Measurements from ENCODE around the gene TRPT1. TPM values are rescaled to one million over a fixed set of nuclear protein-coding genes. Genes with fewer than 3 reads are reported as not detected.

The TRPT1 gene
- total RNA-seq, 4 donors from 2014 or later, result 48.4 to 62.2 (median 52.8) TPM

DNA sequence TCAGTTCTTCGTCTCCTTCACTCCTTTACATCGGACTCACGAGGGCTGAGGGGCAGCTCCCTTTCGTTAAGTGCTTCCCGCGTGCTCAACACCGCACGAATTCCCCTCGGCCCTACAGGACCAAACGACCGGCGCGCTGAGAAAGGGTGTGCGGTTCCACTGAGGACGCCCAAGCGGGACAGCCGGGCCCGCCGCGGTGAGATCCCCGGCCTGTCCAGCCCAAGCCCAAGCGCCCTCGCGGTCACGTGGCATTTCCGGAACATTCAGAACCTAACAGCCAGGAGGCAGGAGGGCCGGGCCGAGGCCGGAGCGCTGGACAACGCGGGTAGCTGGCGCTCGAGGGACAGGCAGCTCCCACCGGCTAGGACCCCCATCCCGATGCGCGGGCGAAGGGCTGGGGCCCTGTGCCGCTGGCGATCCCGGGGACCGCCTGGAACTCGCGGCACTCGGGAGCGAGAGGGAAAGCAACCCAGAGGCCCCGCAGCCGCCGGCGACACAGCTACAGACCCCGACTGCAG, 40.8 kb downstream of the TRPT1 start:
- Histone ChIP-seq H3K27me3 (no peaks in the 10 kb centered on the region), H3K27ac (peak overlapping the region; percentile 94), H3K4me1 (peaks cover 66% of the 10 kb centered on the region), H3K9me3 (no peaks in the 10 kb centered on the region), H3K36me3 (no peaks in the 10 kb centered on the region), H3K4me3 (no peak overlapping the region)
- 0% methylated on average over 1 of the region's 52 CpGs for WGBS
- DNase-seq (ENCODE audit: low spot score in 2 of 2), result peak; percentile 95 to 96
- peak; percentile 56 to 77 (median 62) for TF ChIP-seq POLR2AphosphoS5 (IDR thresholded peaks at IDR 0.05)
- TF ChIP-seq POLR2A (IDR thresholded peaks at IDR 0.05), result peak; percentile 91 to 98
- no peak for TF ChIP-seq EP300 (IDR thresholded peaks at IDR 0.05)
- TF ChIP-seq, protein P1, sequence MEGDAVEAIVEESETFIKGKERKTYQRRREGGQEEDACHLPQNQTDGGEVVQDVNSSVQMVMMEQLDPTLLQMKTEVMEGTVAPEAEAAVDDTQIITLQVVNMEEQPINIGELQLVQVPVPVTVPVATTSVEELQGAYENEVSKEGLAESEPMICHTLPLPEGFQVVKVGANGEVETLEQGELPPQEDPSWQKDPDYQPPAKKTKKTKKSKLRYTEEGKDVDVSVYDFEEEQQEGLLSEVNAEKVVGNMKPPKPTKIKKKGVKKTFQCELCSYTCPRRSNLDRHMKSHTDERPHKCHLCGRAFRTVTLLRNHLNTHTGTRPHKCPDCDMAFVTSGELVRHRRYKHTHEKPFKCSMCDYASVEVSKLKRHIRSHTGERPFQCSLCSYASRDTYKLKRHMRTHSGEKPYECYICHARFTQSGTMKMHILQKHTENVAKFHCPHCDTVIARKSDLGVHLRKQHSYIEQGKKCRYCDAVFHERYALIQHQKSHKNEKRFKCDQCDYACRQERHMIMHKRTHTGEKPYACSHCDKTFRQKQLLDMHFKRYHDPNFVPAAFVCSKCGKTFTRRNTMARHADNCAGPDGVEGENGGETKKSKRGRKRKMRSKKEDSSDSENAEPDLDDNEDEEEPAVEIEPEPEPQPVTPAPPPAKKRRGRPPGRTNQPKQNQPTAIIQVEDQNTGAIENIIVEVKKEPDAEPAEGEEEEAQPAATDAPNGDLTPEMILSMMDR (IDR thresholded peaks at IDR 0.05), result peak; percentile 36 to 42

- H3K36me3 ChIP-seq, result no peaks in the 10 kb centered on the region
- no peak for TF ChIP-seq POLR2AphosphoS5 (IDR thresholded peaks at IDR 0.05)
- TF ChIP-seq, protein P1 (IDR thresholded peaks at IDR 0.05), result no peak
- no peak for TF ChIP-seq EP300 (IDR thresholded peaks at IDR 0.05)
- no peak for TF ChIP-seq POLR2A (IDR thresholded peaks at IDR 0.05)
- no peaks in the 10 kb centered on the region for H3K27me3 ChIP-seq
- no peak overlapping the region for H3K27ac ChIP-seq
- 85% methylated on average over 7 of the region's 7 CpGs for WGBS
- no peaks in the 10 kb centered on the region for H3K9me3 ChIP-seq
- H3K4me1 ChIP-seq, result peaks cover 55% of the 10 kb centered on the region
- H3K4me3 ChIP-seq, result no peak overlapping the region
- no peak for DNase-seq (ENCODE audit: low spot score in 2 of 2)
Observed at GRCh38 chr11:64183890-64184289, 42.1 kb downstream of the TRPT1 start.

- Histone ChIP-seq H3K4me3 (no peak overlapping the region), H3K27ac (peak overlapping the region; percentile 74), H3K4me1 (peaks cover 48% of the 10 kb centered on the region), H3K36me3 (no peaks in the 10 kb centered on the region), H3K9me3 (no peaks in the 10 kb centered on the region), H3K27me3 (no peaks in the 10 kb centered on the region)
- peak; percentile 94 to 96 for DNase-seq (ENCODE audit: low spot score in 2 of 2)
- 34% methylated on average over 16 of the region's 17 CpGs for WGBS
- TF ChIP-seq, protein P1 (IDR thresholded peaks at IDR 0.05), result no peak
- TF ChIP-seq EP300 (IDR thresholded peaks at IDR 0.05), result no peak
- peak in 1 of 2 donors; percentile 48 for TF ChIP-seq POLR2A (IDR thresholded peaks at IDR 0.05)
- peak in 1 of 3 donors; percentile 35 for TF ChIP-seq POLR2AphosphoS5 (IDR thresholded peaks at IDR 0.05)
Observed at GRCh38 chr11:64181506-64182411, 44.2 kb downstream of the TRPT1 start.

DNA sequence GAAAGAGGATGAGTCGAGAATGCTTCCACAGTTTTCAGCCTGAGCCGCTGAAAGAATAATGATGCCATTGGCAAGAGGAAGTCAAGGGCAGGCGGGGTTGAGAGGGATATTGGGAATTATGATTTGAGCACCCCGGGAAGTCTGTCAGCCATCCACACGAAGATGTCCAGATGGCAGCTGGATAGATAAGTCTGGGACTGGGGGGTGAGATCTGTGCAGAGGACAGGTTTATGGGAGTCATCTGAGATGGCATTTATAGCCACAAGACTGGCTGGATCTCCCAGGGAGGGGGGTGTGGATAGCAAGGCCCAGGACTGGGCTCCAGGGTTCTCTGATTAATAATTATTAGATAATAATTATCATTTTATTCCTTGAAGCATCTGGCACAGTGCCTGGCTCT, 45.1 kb downstream of the TRPT1 start:
- Histone ChIP-seq H3K27me3 (no peaks in the 10 kb centered on the region), H3K9me3 (no peaks in the 10 kb centered on the region), H3K27ac (peak overlapping the region; percentile 74), H3K4me1 (peaks cover 48% of the 10 kb centered on the region), H3K36me3 (no peaks in the 10 kb centered on the region), H3K4me3 (no peak overlapping the region)
- no peak for TF ChIP-seq EP300 (IDR thresholded peaks at IDR 0.05)
- TF ChIP-seq POLR2AphosphoS5 (IDR thresholded peaks at IDR 0.05), result no peak
- TF ChIP-seq, protein P1 (IDR thresholded peaks at IDR 0.05), result no peak
- TF ChIP-seq POLR2A (IDR thresholded peaks at IDR 0.05), result no peak
- no peak for DNase-seq (ENCODE audit: low spot score in 2 of 2)
- WGBS, result 58% methylated on average over 5 of the region's 5 CpGs

All from suprapubic skin (tissue), 4 donors.